ENCODE measurements around the gene PI16.

DNA sequence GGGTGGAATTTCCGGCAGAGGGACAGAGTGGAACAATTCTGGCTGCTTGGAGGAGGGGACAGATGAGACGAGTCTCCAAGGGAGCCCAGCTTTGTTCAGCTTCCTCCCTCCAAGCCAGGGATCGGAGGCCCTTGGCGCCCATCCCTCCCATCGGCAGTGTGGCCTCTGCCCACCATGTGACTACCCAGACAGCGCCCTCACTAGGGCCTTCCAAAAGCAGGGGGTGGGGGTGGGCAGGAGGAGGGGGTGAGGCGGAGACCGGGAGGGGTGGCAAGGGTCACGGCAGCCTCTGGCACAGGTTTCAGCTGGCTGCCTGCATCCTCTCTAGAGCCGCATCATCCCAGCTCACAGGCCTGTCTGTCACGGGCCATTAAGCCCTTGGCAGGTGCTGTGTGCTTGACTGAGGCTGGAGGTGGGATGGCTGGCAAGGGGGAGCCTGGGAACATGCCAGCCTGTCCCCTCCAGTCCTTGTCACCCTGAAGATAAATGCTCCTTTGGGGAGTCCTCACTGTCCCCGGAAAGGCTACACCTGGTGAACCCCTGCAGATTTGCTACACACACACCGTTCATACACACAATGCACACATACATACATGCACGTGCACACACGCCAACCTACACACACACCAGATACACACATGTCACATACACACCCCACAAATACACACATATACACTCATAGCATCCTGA is 44.7 kb downstream of the PI16 start:
- TF ChIP-seq EZH2 (optimal IDR thresholded peaks at IDR 0.05; ENCODE audit: low read depth, low read length): no peak
- TF ChIP-seq, protein P1, sequence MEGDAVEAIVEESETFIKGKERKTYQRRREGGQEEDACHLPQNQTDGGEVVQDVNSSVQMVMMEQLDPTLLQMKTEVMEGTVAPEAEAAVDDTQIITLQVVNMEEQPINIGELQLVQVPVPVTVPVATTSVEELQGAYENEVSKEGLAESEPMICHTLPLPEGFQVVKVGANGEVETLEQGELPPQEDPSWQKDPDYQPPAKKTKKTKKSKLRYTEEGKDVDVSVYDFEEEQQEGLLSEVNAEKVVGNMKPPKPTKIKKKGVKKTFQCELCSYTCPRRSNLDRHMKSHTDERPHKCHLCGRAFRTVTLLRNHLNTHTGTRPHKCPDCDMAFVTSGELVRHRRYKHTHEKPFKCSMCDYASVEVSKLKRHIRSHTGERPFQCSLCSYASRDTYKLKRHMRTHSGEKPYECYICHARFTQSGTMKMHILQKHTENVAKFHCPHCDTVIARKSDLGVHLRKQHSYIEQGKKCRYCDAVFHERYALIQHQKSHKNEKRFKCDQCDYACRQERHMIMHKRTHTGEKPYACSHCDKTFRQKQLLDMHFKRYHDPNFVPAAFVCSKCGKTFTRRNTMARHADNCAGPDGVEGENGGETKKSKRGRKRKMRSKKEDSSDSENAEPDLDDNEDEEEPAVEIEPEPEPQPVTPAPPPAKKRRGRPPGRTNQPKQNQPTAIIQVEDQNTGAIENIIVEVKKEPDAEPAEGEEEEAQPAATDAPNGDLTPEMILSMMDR (IDR thresholded peaks at IDR 0.05; ENCODE audit: low read length): no peak

Measured in MM.1S (cell line).